Stimulated activated CD4-positive, alpha-beta T cell treated with anti-CD3 and anti-CD28 coated beads, Interleukin-15, amount 100 ng/mL, for 1 hour (primary cell): ENCODE measurements around the gene SPPL3.

ENCODE experiments used
- DNase-seq, 2 donors: peaks; one replicate each; pipeline ENCODE4 v3.0.0-alpha.2; 2020; ENCODE audit warnings: low read depth in 1 of 2, low spot score in 1 of 2

SPPL3 gene

GRCh38 chr12:120725659-120726509 is 178.3 kb downstream of the SPPL3 start, which contains the start of gene ACADS:
TSS of gene ACADS (plus strand) at chr12:120725826. CDS start at chr12:120725886, 60 bp downstream.
- peak; percentile 76 to 89 for DNase-seq

DNA sequence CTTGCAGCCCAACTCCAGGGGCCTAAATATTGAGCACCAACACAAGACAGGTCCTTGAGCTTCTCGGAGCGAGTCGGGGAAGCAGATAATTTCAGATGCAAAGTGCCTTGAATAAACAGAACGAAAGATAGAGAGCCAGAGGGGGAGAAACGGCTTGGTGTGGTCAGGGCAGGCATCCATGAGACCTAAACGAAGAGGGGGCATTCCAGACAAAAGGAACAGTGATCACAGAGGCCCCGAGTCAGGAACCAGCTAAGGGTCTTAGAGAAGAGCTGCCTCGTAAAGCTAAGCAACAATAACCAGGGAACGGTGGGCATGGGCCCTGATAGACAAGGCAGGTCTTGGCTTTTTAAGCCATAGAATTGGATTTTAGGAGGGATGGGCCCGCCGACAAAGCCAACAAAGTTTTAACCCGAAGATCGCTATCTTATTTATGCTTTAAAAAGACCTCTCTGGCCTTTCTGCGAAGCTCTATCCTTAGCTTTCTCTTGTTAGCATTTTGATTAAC is 179.0 kb downstream of the SPPL3 start:
- no peak for DNase-seq

GRCh38 chr12:120724720-120725119 is 179.4 kb downstream of the SPPL3 start:
- DNase-seq = no peak

- no peak for DNase-seq
Observed at GRCh38 chr12:120722784-120723183, 181.4 kb downstream of the SPPL3 start.

DNA sequence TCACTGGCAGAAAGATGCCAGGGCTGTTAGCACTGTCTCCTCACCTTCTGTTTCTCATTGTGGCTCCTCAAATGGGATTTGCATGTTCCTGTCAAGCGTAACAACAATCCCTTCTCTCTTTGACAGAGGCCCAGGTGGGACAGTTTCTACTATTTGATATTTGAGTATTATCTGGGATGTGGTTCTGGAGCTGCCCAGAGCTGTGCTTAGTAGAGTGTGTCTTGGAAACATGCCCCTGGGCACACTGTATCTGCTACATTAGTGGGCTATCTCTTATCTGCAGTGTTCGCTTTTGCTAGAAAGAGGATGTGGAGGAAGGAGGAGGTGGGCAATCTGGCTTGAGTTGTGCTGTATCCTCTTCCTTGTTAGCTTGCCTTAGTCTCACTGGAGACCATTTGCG is 182.3 kb downstream of the SPPL3 start:
- no peak for DNase-seq

DNA sequence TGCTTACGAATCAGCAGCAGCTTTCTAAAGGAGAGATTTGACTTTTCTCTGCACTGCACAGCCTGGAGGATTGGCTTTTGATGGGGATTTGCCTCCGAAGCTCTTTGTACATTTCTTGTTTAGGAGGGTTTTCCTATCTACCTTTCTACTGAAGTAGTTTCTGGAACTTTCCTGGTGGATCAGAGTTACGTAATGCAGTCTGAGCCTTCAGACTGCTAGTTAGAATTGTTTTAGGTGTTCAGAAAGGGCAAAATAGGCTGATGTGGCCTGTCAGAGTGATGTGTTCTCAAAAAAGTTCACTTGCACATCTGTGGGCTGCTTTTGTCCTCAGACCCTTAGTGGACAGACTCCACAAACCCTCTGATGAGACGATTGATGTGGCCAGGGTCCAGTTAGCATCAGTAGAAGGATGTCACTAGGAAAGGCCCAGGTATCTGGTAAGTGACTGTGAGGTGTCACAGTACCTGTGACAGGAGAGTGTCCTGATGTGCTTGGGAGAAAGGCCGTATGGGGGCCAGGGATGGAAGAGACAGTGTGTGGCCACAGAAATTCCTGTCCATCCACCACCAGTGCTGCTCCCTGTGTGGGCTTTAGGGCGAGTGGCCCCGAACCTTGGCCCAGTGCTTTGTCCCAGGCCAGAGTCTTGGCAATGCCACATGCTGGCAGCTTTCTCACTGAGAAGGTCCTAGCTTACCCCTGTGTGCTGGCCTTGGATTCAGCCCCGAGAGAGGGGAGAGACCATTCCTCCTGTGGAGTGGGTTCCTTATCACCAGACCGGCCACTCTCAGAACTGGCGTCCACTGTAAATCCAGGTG is 183.0 kb downstream of the SPPL3 start:
- DNase-seq = no peak

DNA sequence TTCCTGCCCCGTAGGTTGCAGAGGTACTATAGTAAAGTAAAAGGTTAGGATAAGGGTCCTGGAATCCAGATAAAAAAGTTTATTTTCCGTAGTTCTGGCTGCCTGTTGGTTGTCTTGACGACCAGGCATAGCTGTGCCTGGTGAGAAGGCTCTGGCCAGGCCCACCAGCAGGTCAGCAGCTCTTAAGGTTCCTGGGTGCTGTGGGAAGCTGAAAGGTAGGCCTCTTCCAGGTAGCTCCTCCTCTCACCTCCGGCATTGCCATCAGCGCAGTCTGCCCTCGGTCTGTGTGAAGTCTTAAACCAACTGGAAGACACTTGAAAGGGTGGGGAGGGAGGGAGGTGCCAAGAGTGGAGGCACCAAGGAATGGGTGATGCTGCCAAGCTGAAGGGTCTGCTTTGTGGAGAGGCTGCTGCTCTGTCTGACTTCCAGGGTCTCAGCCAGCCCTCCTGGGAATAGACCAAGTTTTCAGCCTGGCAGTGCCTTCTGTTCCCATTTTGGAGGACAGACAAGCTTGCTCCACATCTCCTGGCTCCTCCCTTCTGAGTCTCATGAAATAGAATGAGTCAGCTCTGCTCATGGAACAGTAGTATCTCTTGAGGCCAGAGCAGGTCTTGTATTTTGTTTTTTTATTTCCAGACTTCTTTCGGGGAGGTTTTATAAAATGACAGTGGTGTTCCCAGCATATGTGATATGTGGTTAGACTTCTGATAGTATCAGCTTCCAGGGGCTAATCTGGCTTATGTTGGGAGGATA is 183.7 kb downstream of the SPPL3 start:
- DNase-seq = no peak

- DNase-seq = no peak
Observed at GRCh38 chr12:120719496-120720233, 184.5 kb downstream of the SPPL3 start.

DNA sequence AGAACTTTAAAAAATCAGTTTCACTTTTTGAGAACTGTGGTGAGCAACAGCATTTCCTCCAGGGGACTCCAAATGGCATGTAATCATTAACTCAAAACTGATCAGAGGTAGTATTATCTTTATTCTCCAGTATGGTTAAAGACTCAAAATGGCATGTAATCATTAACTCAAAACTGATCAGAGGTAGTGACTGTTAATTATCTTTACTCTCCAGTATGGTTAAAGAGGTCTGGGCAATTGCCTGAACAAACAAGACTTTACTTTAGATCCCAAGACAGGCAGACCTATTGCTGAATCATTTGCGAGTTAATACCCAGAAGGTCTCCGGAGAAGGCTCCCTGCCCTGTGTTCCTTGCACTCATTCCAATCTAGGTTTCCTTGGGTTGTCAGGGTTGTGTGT is 185.1 kb downstream of the SPPL3 start:
- DNase-seq = no peak

DNA sequence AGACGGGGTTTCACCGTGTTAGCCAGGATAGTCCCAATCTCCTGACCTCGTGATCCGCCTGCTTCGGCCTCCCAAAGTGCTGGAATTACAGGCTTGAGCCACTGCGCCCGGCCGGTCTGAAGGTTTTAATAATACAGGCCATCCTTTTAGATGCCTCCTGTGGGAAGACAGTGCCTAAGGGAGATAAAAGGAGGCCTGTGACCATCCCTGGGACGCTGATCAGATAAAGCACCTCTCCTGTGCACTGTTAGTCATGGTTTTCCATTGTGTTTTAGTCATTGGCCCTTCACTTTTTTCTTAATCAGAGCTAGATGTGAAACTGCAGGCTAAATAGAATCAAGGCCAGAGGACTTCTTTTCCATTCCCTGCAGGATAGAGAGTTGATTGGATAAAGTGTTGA is 186.1 kb downstream of the SPPL3 start:
- DNase-seq = no peak

GRCh38 chr12:120713861-120714482 is 190.2 kb downstream of the SPPL3 start:
- peak in 1 of 2 donors; percentile 50 for DNase-seq

GRCh38 chr12:120712610-120713009 is 191.5 kb downstream of the SPPL3 start:
- no peak for DNase-seq
